ENCODE results near the gene BCKDHB.

The BCKDHB gene

GRCh38 chr6:80254716-80255115 lies 148.2 kb downstream of the BCKDHB start:
- no peak overlapping the region for H3K27ac ChIP-seq (ENCODE audit: low read depth, low read length)
- no peaks in the 10 kb centered on the region for H3K36me3 ChIP-seq (ENCODE audit: insufficient read depth, low read length)
- no peak overlapping the region for H3K4me3 ChIP-seq (ENCODE audit: low read length)
- no peaks in the 10 kb centered on the region for H3K4me1 ChIP-seq (ENCODE audit: insufficient read depth, low read length)
- no peaks in the 10 kb centered on the region for H3K27me3 ChIP-seq (ENCODE audit: insufficient read depth, low read length)
- no peak overlapping the region for H3K9ac ChIP-seq (ENCODE audit: low read depth, low read length)
- H3K9me3 ChIP-seq (ENCODE audit: insufficient read depth, low read depth, low read length), result no peaks in the 10 kb centered on the region

- no peaks in the 10 kb centered on the region for H3K36me3 ChIP-seq (ENCODE audit: insufficient read depth, low read length)
- no peak overlapping the region for H3K27ac ChIP-seq (ENCODE audit: low read depth, low read length)
- H3K9me3 ChIP-seq (ENCODE audit: insufficient read depth, low read depth, low read length), result no peaks in the 10 kb centered on the region
- H3K4me1 ChIP-seq (ENCODE audit: insufficient read depth, low read length), result no peaks in the 10 kb centered on the region
- no peaks in the 10 kb centered on the region for H3K27me3 ChIP-seq (ENCODE audit: insufficient read depth, low read length)
- no peak overlapping the region for H3K4me3 ChIP-seq (ENCODE audit: low read length)
- H3K9ac ChIP-seq (ENCODE audit: low read depth, low read length), result no peak overlapping the region
Measured at GRCh38 chr6:80256691-80257090, 150.2 kb downstream of the BCKDHB start.

GRCh38 chr6:80259118-80259517 lies 152.6 kb downstream of the BCKDHB start:
- Histone ChIP-seq H3K27ac (ENCODE audit: low read depth, low read length) (no peak overlapping the region), H3K27me3 (ENCODE audit: insufficient read depth, low read length) (no peaks in the 10 kb centered on the region), H3K9ac (ENCODE audit: low read depth, low read length) (no peak overlapping the region), H3K36me3 (ENCODE audit: insufficient read depth, low read length) (no peaks in the 10 kb centered on the region), H3K9me3 (ENCODE audit: insufficient read depth, low read depth, low read length) (no peaks in the 10 kb centered on the region), H3K4me3 (ENCODE audit: low read length) (no peak overlapping the region), H3K4me1 (ENCODE audit: insufficient read depth, low read length) (no peaks in the 10 kb centered on the region)
- 96% methylated on average over 4 of the region's 4 CpGs for WGBS

GRCh38 chr6:80263585-80263984 lies 157.1 kb downstream of the BCKDHB start:
- Histone ChIP-seq H3K9me3 (ENCODE audit: insufficient read depth, low read depth, low read length) (no peaks in the 10 kb centered on the region), H3K27me3 (ENCODE audit: insufficient read depth, low read length) (no peaks in the 10 kb centered on the region), H3K4me1 (ENCODE audit: insufficient read depth, low read length) (no peaks in the 10 kb centered on the region), H3K36me3 (ENCODE audit: insufficient read depth, low read length) (no peaks in the 10 kb centered on the region), H3K27ac (ENCODE audit: low read depth, low read length) (no peak overlapping the region), H3K9ac (ENCODE audit: low read depth, low read length) (no peak overlapping the region), H3K4me3 (ENCODE audit: low read length) (no peak overlapping the region)
- 93% methylated on average over 2 of the region's 3 CpGs for WGBS

- Histone ChIP-seq H3K27ac (ENCODE audit: low read depth, low read length) (no peak overlapping the region), H3K4me3 (ENCODE audit: low read length) (no peak overlapping the region), H3K27me3 (ENCODE audit: insufficient read depth, low read length) (no peaks in the 10 kb centered on the region), H3K9me3 (ENCODE audit: insufficient read depth, low read depth, low read length) (no peaks in the 10 kb centered on the region), H3K4me1 (ENCODE audit: insufficient read depth, low read length) (no peaks in the 10 kb centered on the region), H3K9ac (ENCODE audit: low read depth, low read length) (no peak overlapping the region), H3K36me3 (ENCODE audit: insufficient read depth, low read length) (no peaks in the 10 kb centered on the region)
- WGBS, result 95% methylated on average over 10 of the region's 10 CpGs
Measured at GRCh38 chr6:80268865-80269730, 162.6 kb downstream of the BCKDHB start.

GRCh38 chr6:80271074-80271473 lies 164.6 kb downstream of the BCKDHB start:
- no peaks in the 10 kb centered on the region for H3K4me1 ChIP-seq (ENCODE audit: insufficient read depth, low read length)
- no peaks in the 10 kb centered on the region for H3K27me3 ChIP-seq (ENCODE audit: insufficient read depth, low read length)
- WGBS, result 94% methylated on average over 1 of the region's 2 CpGs
- H3K36me3 ChIP-seq (ENCODE audit: insufficient read depth, low read length), result no peaks in the 10 kb centered on the region
- H3K9me3 ChIP-seq (ENCODE audit: insufficient read depth, low read depth, low read length), result no peaks in the 10 kb centered on the region
- no peak overlapping the region for H3K9ac ChIP-seq (ENCODE audit: low read depth, low read length)
- H3K27ac ChIP-seq (ENCODE audit: low read depth, low read length), result no peak overlapping the region
- no peak overlapping the region for H3K4me3 ChIP-seq (ENCODE audit: low read length)

- H3K27me3 ChIP-seq (ENCODE audit: insufficient read depth, low read length), result no peaks in the 10 kb centered on the region
- no peak overlapping the region for H3K9ac ChIP-seq (ENCODE audit: low read depth, low read length)
- 94% methylated on average over 4 of the region's 4 CpGs for WGBS
- no peaks in the 10 kb centered on the region for H3K9me3 ChIP-seq (ENCODE audit: insufficient read depth, low read depth, low read length)
- H3K4me3 ChIP-seq (ENCODE audit: low read length), result no peak overlapping the region
- no peak overlapping the region for H3K27ac ChIP-seq (ENCODE audit: low read depth, low read length)
- no peaks in the 10 kb centered on the region for H3K36me3 ChIP-seq (ENCODE audit: insufficient read depth, low read length)
- H3K4me1 ChIP-seq (ENCODE audit: insufficient read depth, low read length), result no peaks in the 10 kb centered on the region
Measured at GRCh38 chr6:80272988-80273387, 166.5 kb downstream of the BCKDHB start.

- Histone ChIP-seq H3K9ac (ENCODE audit: low read depth, low read length) (no peak overlapping the region), H3K9me3 (ENCODE audit: insufficient read depth, low read depth, low read length) (no peaks in the 10 kb centered on the region), H3K4me1 (ENCODE audit: insufficient read depth, low read length) (no peaks in the 10 kb centered on the region), H3K4me3 (ENCODE audit: low read length) (no peak overlapping the region), H3K36me3 (ENCODE audit: insufficient read depth, low read length) (no peaks in the 10 kb centered on the region), H3K27me3 (ENCODE audit: insufficient read depth, low read length) (no peaks in the 10 kb centered on the region), H3K27ac (ENCODE audit: low read depth, low read length) (no peak overlapping the region)
- WGBS, result 100% methylated on average over 2 of the region's 2 CpGs
Measured at GRCh38 chr6:80276861-80277260, 170.4 kb downstream of the BCKDHB start.

- no peaks in the 10 kb centered on the region for H3K27me3 ChIP-seq (ENCODE audit: insufficient read depth, low read length)
- no CpG with 5 or more reads among the region's 1 CpG for WGBS
- no peaks in the 10 kb centered on the region for H3K36me3 ChIP-seq (ENCODE audit: insufficient read depth, low read length)
- H3K4me3 ChIP-seq (ENCODE audit: low read length), result no peak overlapping the region
- H3K9ac ChIP-seq (ENCODE audit: low read depth, low read length), result no peak overlapping the region
- no peaks in the 10 kb centered on the region for H3K9me3 ChIP-seq (ENCODE audit: insufficient read depth, low read depth, low read length)
- H3K27ac ChIP-seq (ENCODE audit: low read depth, low read length), result no peak overlapping the region
- H3K4me1 ChIP-seq (ENCODE audit: insufficient read depth, low read length), result no peaks in the 10 kb centered on the region
Measured at GRCh38 chr6:80277501-80277900, 171.0 kb downstream of the BCKDHB start.

GRCh38 chr6:80280262-80281010 lies 174.0 kb downstream of the BCKDHB start:
- Histone ChIP-seq H3K27ac (ENCODE audit: low read depth, low read length) (no peak overlapping the region), H3K4me3 (ENCODE audit: low read length) (no peak overlapping the region)
- 93% methylated on average over 2 of the region's 2 CpGs for WGBS

GRCh38 chr6:80282913-80283554 lies 176.6 kb downstream of the BCKDHB start:
- Histone ChIP-seq H3K9me3 (ENCODE audit: insufficient read depth, low read depth, low read length) (no peaks in the 10 kb centered on the region), H3K36me3 (ENCODE audit: insufficient read depth, low read length) (no peaks in the 10 kb centered on the region), H3K4me3 (ENCODE audit: low read length) (no peak overlapping the region), H3K27me3 (ENCODE audit: insufficient read depth, low read length) (no peaks in the 10 kb centered on the region), H3K27ac (ENCODE audit: low read depth, low read length) (no peak overlapping the region), H3K9ac (ENCODE audit: low read depth, low read length) (no peak overlapping the region), H3K4me1 (ENCODE audit: insufficient read depth, low read length) (no peaks in the 10 kb centered on the region)
- WGBS, result 100% methylated on average over 1 of the region's 2 CpGs

More at GRCh38 chr6:80280262-80281010, 174.0 kb downstream of the BCKDHB start:
- Histone ChIP-seq H3K36me3 (ENCODE audit: insufficient read depth, low read length) (no peaks in the 10 kb centered on the region), H3K9ac (ENCODE audit: low read depth, low read length) (no peak overlapping the region), H3K27me3 (ENCODE audit: insufficient read depth, low read length) (no peaks in the 10 kb centered on the region), H3K9me3 (ENCODE audit: insufficient read depth, low read depth, low read length) (no peaks in the 10 kb centered on the region), H3K4me1 (ENCODE audit: insufficient read depth, low read length) (no peaks in the 10 kb centered on the region)
